ENCODE results near the gene VPS35L.
A peak's percentile ranks its signal among the peaks of the same experiment; 100 is the strongest.

The VPS35L gene

GRCh38 chr16:19610200-19610599 lies 54.7 kb downstream of the VPS35L start:
- H3K27ac Mint-ChIP-seq (ENCODE audit: low read depth) = no peak overlapping the region
- peaks cover 29% of the 10 kb centered on the region for H3K36me3 Mint-ChIP-seq (ENCODE audit: insufficient read depth)
- no peak overlapping the region for H3K4me3 Mint-ChIP-seq
- no peak for ATAC-seq (replicated peaks; ENCODE audit: extremely low read depth, poor library complexity, severe bottlenecking)
- no peak for DNase-seq (ENCODE audit: low spot score in 2 of 2)
- no peaks in the 10 kb centered on the region for H3K4me1 Mint-ChIP-seq
- H3K27me3 Mint-ChIP-seq = no peaks in the 10 kb centered on the region
- H3K9me3 Mint-ChIP-seq = no peaks in the 10 kb centered on the region

GRCh38 chr16:19613834-19614233 lies 58.3 kb downstream of the VPS35L start:
- Mint-ChIP-seq H3K36me3 (ENCODE audit: insufficient read depth) (peaks cover 23% of the 10 kb centered on the region), H3K27me3 (no peaks in the 10 kb centered on the region), H3K4me1 (no peaks in the 10 kb centered on the region), H3K9me3 (no peaks in the 10 kb centered on the region), H3K4me3 (no peak overlapping the region), H3K27ac (ENCODE audit: low read depth) (no peak overlapping the region)
- ATAC-seq (replicated peaks; ENCODE audit: extremely low read depth, poor library complexity, severe bottlenecking) = no peak
- no peak for DNase-seq (ENCODE audit: low spot score in 2 of 2)

GRCh38 chr16:19616241-19616640 lies 60.7 kb downstream of the VPS35L start:
- no peak overlapping the region for H3K4me3 Mint-ChIP-seq
- H3K9me3 Mint-ChIP-seq = no peaks in the 10 kb centered on the region
- H3K27me3 Mint-ChIP-seq = no peaks in the 10 kb centered on the region
- no peaks in the 10 kb centered on the region for H3K4me1 Mint-ChIP-seq
- no peak for DNase-seq (ENCODE audit: low spot score in 2 of 2)
- peaks cover 14% of the 10 kb centered on the region for H3K36me3 Mint-ChIP-seq (ENCODE audit: insufficient read depth)
- no peak overlapping the region for H3K27ac Mint-ChIP-seq (ENCODE audit: low read depth)
- ATAC-seq (replicated peaks; ENCODE audit: extremely low read depth, poor library complexity, severe bottlenecking) = no peak

- no peaks in the 10 kb centered on the region for H3K27me3 Mint-ChIP-seq
- peaks cover 9% of the 10 kb centered on the region for H3K36me3 Mint-ChIP-seq (ENCODE audit: insufficient read depth)
- no peak for ATAC-seq (replicated peaks; ENCODE audit: extremely low read depth, poor library complexity, severe bottlenecking)
- no peaks in the 10 kb centered on the region for H3K4me1 Mint-ChIP-seq
- no peaks in the 10 kb centered on the region for H3K9me3 Mint-ChIP-seq
- H3K4me3 Mint-ChIP-seq = no peak overlapping the region
- DNase-seq (ENCODE audit: low spot score in 2 of 2) = no peak
- H3K27ac Mint-ChIP-seq (ENCODE audit: low read depth) = no peak overlapping the region
Measured at GRCh38 chr16:19618876-19619275, 63.4 kb downstream of the VPS35L start.

GRCh38 chr16:19621445-19621844 lies 65.9 kb downstream of the VPS35L start:
- DNase-seq (ENCODE audit: low spot score in 2 of 2) = no peak
- H3K36me3 Mint-ChIP-seq (ENCODE audit: insufficient read depth) = peaks cover 14% of the 10 kb centered on the region
- ATAC-seq (replicated peaks; ENCODE audit: extremely low read depth, poor library complexity, severe bottlenecking) = no peak
- no peaks in the 10 kb centered on the region for H3K9me3 Mint-ChIP-seq
- no peaks in the 10 kb centered on the region for H3K27me3 Mint-ChIP-seq
- H3K4me3 Mint-ChIP-seq = no peak overlapping the region
- no peaks in the 10 kb centered on the region for H3K4me1 Mint-ChIP-seq
- H3K27ac Mint-ChIP-seq (ENCODE audit: low read depth) = no peak overlapping the region

GRCh38 chr16:19625039-19625438 lies 69.5 kb downstream of the VPS35L start:
- Mint-ChIP-seq H3K9me3 (no peaks in the 10 kb centered on the region), H3K4me3 (no peak overlapping the region), H3K4me1 (no peaks in the 10 kb centered on the region), H3K36me3 (ENCODE audit: insufficient read depth) (peaks cover 15% of the 10 kb centered on the region), H3K27ac (ENCODE audit: low read depth) (no peak overlapping the region), H3K27me3 (no peaks in the 10 kb centered on the region)
- no peak for ATAC-seq (replicated peaks; ENCODE audit: extremely low read depth, poor library complexity, severe bottlenecking)
- DNase-seq (ENCODE audit: low spot score in 2 of 2) = no peak

GRCh38 chr16:19636436-19637267 lies 81.1 kb downstream of the VPS35L start:
- no peak for DNase-seq (ENCODE audit: low spot score in 2 of 2)
- ATAC-seq (replicated peaks; ENCODE audit: extremely low read depth, poor library complexity, severe bottlenecking) = no peak
- no peak overlapping the region for H3K4me3 Mint-ChIP-seq
- H3K4me1 Mint-ChIP-seq = peaks cover 11% of the 10 kb centered on the region
- H3K27ac Mint-ChIP-seq (ENCODE audit: low read depth) = no peak overlapping the region
- peaks cover 39% of the 10 kb centered on the region for H3K36me3 Mint-ChIP-seq (ENCODE audit: insufficient read depth)
- no peaks in the 10 kb centered on the region for H3K27me3 Mint-ChIP-seq
- H3K9me3 Mint-ChIP-seq = no peaks in the 10 kb centered on the region

GRCh38 chr16:19639986-19640421 lies 84.5 kb downstream of the VPS35L start:
- no peaks in the 10 kb centered on the region for H3K27me3 Mint-ChIP-seq
- no peaks in the 10 kb centered on the region for H3K9me3 Mint-ChIP-seq
- peak; percentile 92 for ATAC-seq (replicated peaks; ENCODE audit: extremely low read depth, poor library complexity, severe bottlenecking)
- peaks cover 11% of the 10 kb centered on the region for H3K4me1 Mint-ChIP-seq
- H3K27ac Mint-ChIP-seq (ENCODE audit: low read depth) = no peak overlapping the region
- H3K4me3 Mint-ChIP-seq = no peak overlapping the region
- DNase-seq (ENCODE audit: low spot score in 2 of 2) = peak in 1 of 2 donors; percentile 15
- peaks cover 25% of the 10 kb centered on the region for H3K36me3 Mint-ChIP-seq (ENCODE audit: insufficient read depth)

GRCh38 chr16:19642501-19642900 lies 87.0 kb downstream of the VPS35L start:
- Mint-ChIP-seq H3K36me3 (ENCODE audit: insufficient read depth) (peaks cover 22% of the 10 kb centered on the region), H3K4me1 (peaks cover 11% of the 10 kb centered on the region), H3K27me3 (no peaks in the 10 kb centered on the region), H3K9me3 (no peaks in the 10 kb centered on the region), H3K4me3 (no peak overlapping the region), H3K27ac (ENCODE audit: low read depth) (no peak overlapping the region)
- ATAC-seq (replicated peaks; ENCODE audit: extremely low read depth, poor library complexity, severe bottlenecking) (no peak), DNase-seq (ENCODE audit: low spot score in 2 of 2) (no peak)

- peaks cover 19% of the 10 kb centered on the region for H3K36me3 Mint-ChIP-seq (ENCODE audit: insufficient read depth)
- no peaks in the 10 kb centered on the region for H3K9me3 Mint-ChIP-seq
- H3K4me1 Mint-ChIP-seq = peaks cover 9% of the 10 kb centered on the region
- no peak overlapping the region for H3K27ac Mint-ChIP-seq (ENCODE audit: low read depth)
- no peak for ATAC-seq (replicated peaks; ENCODE audit: extremely low read depth, poor library complexity, severe bottlenecking)
- DNase-seq (ENCODE audit: low spot score in 2 of 2) = no peak
- no peak overlapping the region for H3K4me3 Mint-ChIP-seq
- no peaks in the 10 kb centered on the region for H3K27me3 Mint-ChIP-seq
Measured at GRCh38 chr16:19644877-19645276, 89.4 kb downstream of the VPS35L start.

GRCh38 chr16:19645557-19645981 lies 90.1 kb downstream of the VPS35L start:
- ATAC-seq (replicated peaks; ENCODE audit: extremely low read depth, poor library complexity, severe bottlenecking) = no peak
- Mint-ChIP-seq H3K36me3 (ENCODE audit: insufficient read depth) (peaks cover 14% of the 10 kb centered on the region), H3K27me3 (no peaks in the 10 kb centered on the region)

GRCh38 chr16:19649980-19650379 lies 94.5 kb downstream of the VPS35L start:
- no peak for DNase-seq (ENCODE audit: low spot score in 2 of 2)
- Mint-ChIP-seq H3K36me3 (ENCODE audit: insufficient read depth) (peaks cover 13% of the 10 kb centered on the region), H3K9me3 (no peaks in the 10 kb centered on the region), H3K4me1 (no peaks in the 10 kb centered on the region), H3K4me3 (no peak overlapping the region), H3K27me3 (no peaks in the 10 kb centered on the region), H3K27ac (ENCODE audit: low read depth) (no peak overlapping the region)
- ATAC-seq (replicated peaks; ENCODE audit: extremely low read depth, poor library complexity, severe bottlenecking) = no peak

More at GRCh38 chr16:19645557-19645981, 90.1 kb downstream of the VPS35L start:
- no peaks in the 10 kb centered on the region for H3K9me3 Mint-ChIP-seq
- no peak for DNase-seq (ENCODE audit: low spot score in 2 of 2)
- H3K27ac Mint-ChIP-seq (ENCODE audit: low read depth) = no peak overlapping the region
- peaks cover 2% of the 10 kb centered on the region for H3K4me1 Mint-ChIP-seq
- H3K4me3 Mint-ChIP-seq = no peak overlapping the region

- no peak for ATAC-seq (replicated peaks; ENCODE audit: extremely low read depth, poor library complexity, severe bottlenecking)
- Mint-ChIP-seq H3K27ac (ENCODE audit: low read depth) (no peak overlapping the region), H3K27me3 (no peaks in the 10 kb centered on the region), H3K36me3 (ENCODE audit: insufficient read depth) (peaks cover 11% of the 10 kb centered on the region), H3K9me3 (no peaks in the 10 kb centered on the region), H3K4me1 (no peaks in the 10 kb centered on the region), H3K4me3 (no peak overlapping the region)
- no peak for DNase-seq (ENCODE audit: low spot score in 2 of 2)
Measured at GRCh38 chr16:19654147-19654546, 98.6 kb downstream of the VPS35L start.

Measured in central memory CD8-positive, alpha-beta T cell (primary cell).